ENCODE results near the gene MRPL23. TPM values are rescaled to one million over a fixed set of nuclear protein-coding genes. Genes with fewer than 3 reads are reported as not detected.

Gene MRPL23
- total RNA-seq, 1 donor from 2014 or later: 59.2 TPM

DNA sequence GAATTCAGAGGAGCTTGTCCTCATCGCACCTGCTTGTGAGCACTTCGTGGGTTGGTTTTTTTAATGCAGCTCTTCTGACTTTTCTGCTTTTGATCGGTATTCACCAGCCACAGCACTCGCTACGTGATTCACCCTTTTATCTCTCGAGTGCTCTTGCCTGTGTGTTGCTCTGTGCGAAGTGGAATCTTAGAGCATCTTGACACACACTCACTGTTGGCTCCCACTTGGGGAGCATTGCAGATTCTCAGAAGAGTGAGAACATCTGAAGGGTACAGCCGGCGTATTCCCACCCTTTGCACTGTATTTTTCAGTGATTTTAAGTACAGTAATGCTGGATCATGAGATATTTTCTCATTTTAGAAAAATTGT, 16.7 kb upstream of the MRPL23 start:
- no peak for TF ChIP-seq CTCF (IDR thresholded peaks at IDR 0.05)
- intact Hi-C loops (cut with DNase I): no loop called here
- H3K27ac ChIP-seq: no peak overlapping the region

DNA sequence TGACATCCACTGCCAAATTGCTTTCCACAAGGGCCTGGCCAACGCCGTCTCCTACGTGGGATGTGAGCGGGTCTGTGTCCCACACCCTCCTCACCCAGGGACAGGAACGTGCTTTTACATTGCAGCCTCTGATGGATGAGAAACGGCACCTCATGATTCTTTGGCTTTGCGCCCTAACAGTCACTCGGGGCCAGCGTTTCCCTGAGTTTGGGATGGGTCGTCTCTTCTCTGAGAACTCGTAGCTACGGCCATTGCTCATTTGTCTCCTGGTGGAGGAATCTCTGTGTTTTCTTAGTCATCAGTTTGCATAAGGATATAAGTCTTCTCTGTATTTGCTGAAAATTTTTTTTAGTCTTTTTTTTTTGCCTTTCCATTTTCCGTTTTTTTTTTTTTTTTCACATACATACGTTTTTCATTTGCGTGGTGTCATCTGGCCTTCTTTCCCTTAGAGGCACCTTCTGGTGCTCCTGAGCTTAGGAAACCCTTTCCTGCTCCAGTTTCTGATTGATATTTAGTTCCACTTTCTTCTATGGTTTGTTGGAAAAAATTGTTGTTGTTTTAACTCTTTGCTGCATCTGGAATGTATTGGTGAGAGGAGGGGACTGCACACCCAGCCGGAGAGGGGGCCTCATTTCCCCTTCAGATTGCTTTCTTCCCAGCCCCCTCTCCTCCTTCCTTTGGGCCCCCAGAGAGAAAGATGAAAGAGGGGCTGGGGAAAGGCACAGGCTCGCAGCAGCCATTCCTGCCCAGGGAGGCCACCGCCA, 15.6 kb upstream of the MRPL23 start:
- Histone ChIP-seq H3K36me3 (no peaks in the 10 kb centered on the region), H3K9me3 (no peaks in the 10 kb centered on the region), H3K4me1 (no peaks in the 10 kb centered on the region), H3K27ac (no peak overlapping the region), H3K27me3 (ENCODE audit: low read depth) (no peaks in the 10 kb centered on the region), H3K4me3 (no peak overlapping the region)
- DNase-seq (no peak), ATAC-seq (no peak)
- intact Hi-C loops (cut with DNase I): no loop called here
- TF ChIP-seq CTCF (IDR thresholded peaks at IDR 0.05): no peak

More for the DNA sequence above, 16.7 kb upstream of the MRPL23 start:
- Histone ChIP-seq H3K4me1 (no peaks in the 10 kb centered on the region), H3K9me3 (no peaks in the 10 kb centered on the region), H3K27me3 (ENCODE audit: low read depth) (no peaks in the 10 kb centered on the region), H3K4me3 (no peak overlapping the region), H3K36me3 (no peaks in the 10 kb centered on the region)
- ATAC-seq: no peak
- DNase-seq: no peak

GRCh38 chr11:1932105-1932480, 15.0 kb upstream of the MRPL23 start:
- no peak for TF ChIP-seq CTCF (IDR thresholded peaks at IDR 0.05)
- H3K4me1 ChIP-seq: no peaks in the 10 kb centered on the region
- intact Hi-C loops (cut with DNase I): no loop called here

GRCh38 chr11:1932681-1933080, 14.5 kb upstream of the MRPL23 start:
- Histone ChIP-seq H3K27me3 (ENCODE audit: low read depth) (no peaks in the 10 kb centered on the region), H3K27ac (no peak overlapping the region), H3K9me3 (no peaks in the 10 kb centered on the region), H3K4me3 (no peak overlapping the region), H3K36me3 (no peaks in the 10 kb centered on the region), H3K4me1 (no peaks in the 10 kb centered on the region)
- DNase-seq (no peak), ATAC-seq (no peak)
- intact Hi-C loops (cut with DNase I): no loop called here
- no peak for TF ChIP-seq CTCF (IDR thresholded peaks at IDR 0.05)

More at GRCh38 chr11:1932105-1932480, 15.0 kb upstream of the MRPL23 start:
- no peak for DNase-seq
- H3K36me3 ChIP-seq: no peaks in the 10 kb centered on the region
- no peak for ATAC-seq
- H3K4me3 ChIP-seq: no peak overlapping the region
- no peaks in the 10 kb centered on the region for H3K27me3 ChIP-seq (ENCODE audit: low read depth)
- no peaks in the 10 kb centered on the region for H3K9me3 ChIP-seq
- no peak overlapping the region for H3K27ac ChIP-seq

GRCh38 chr11:1933416-1934334, 13.5 kb upstream of the MRPL23 start:
- H3K9me3 ChIP-seq: no peaks in the 10 kb centered on the region
- no peak overlapping the region for H3K4me3 ChIP-seq
- no peak overlapping the region for H3K27ac ChIP-seq
- TF ChIP-seq CTCF (IDR thresholded peaks at IDR 0.05): no peak
- intact Hi-C loops (cut with DNase I): no loop called here
- ATAC-seq (no peak), DNase-seq (no peak)
- H3K27me3 ChIP-seq (ENCODE audit: low read depth): peaks cover 4% of the 10 kb centered on the region
- no peaks in the 10 kb centered on the region for H3K4me1 ChIP-seq
- H3K36me3 ChIP-seq: no peaks in the 10 kb centered on the region

Data from lower lobe of right lung (tissue), 2 donors.